ENCODE results near the gene LYSMD2. TPM values are rescaled to one million over a fixed set of nuclear protein-coding genes. Genes with fewer than 3 reads are reported as not detected.

Gene LYSMD2
- total and polyA plus RNA-seq, 5 donors from 2014 or later: 13.0 to 44.1 (median 35.5) TPM

- no peaks in the 10 kb centered on the region for H3K36me3 ChIP-seq (ENCODE audit: control insufficient read depth, insufficient read depth, low read length)
- H3K27ac ChIP-seq (ENCODE audit: insufficient read depth, low read length, poor library complexity, severe bottlenecking): peak overlapping the region; percentile 90
- H3K9me3 ChIP-seq (ENCODE audit: control insufficient read depth in 2 of 2, low read length in 2 of 2): no peaks in the 10 kb centered on the region
- peaks cover 46% of the 10 kb centered on the region for H3K4me1 ChIP-seq (ENCODE audit: control insufficient read depth, insufficient read depth, low read length, poor library complexity, severe bottlenecking)
- Mint-ChIP-seq H3K4me1 (peaks cover 32 to 59% (median 51%) of the 10 kb centered on the region in 4 donors), H3K27ac (peak overlapping the region; percentile 81 to 97 (median 95)), H3K36me3 (no peaks in the 10 kb centered on the region), H3K4me3 (peak overlapping the region; percentile 85 to 98 (median 94)), H3K9me3 (no peaks in the 10 kb centered on the region), H3K27me3 (peaks cover 4% of the 10 kb centered on the region)
- no peaks in the 10 kb centered on the region for H3K27me3 ChIP-seq (ENCODE audit: control insufficient read depth, insufficient read depth, low read length)
- ATAC-seq (ENCODE audit: low read depth in 2 of 2) (peak; percentile 60 to 66), DNase-seq (peak; percentile 42 to 60 (median 58))
- H3K4me3 ChIP-seq (ENCODE audit: low read depth, low read length): peak overlapping the region; percentile 88
Observed at GRCh38 chr15:51736751-51737521, 519 bp downstream of the LYSMD2 start.

- peak overlapping the region; percentile 81 to 97 (median 95) for H3K27ac Mint-ChIP-seq
Observed at GRCh38 chr15:51736069-51736468, 1.4 kb downstream of the LYSMD2 start.

GRCh38 chr15:51735228-51736010 lies 2.0 kb downstream of the LYSMD2 start:
- ATAC-seq (ENCODE audit: low read depth in 2 of 2) (peak in 1 of 2 donors; percentile 14), DNase-seq (peak in 2 of 3 donors; percentile 29 to 61)
- Histone ChIP-seq H3K27me3 (ENCODE audit: control insufficient read depth, insufficient read depth, low read length) (no peaks in the 10 kb centered on the region), H3K4me1 (ENCODE audit: control insufficient read depth, insufficient read depth, low read length, poor library complexity, severe bottlenecking) (peaks cover 58% of the 10 kb centered on the region), H3K4me3 (ENCODE audit: low read depth, low read length) (peak overlapping the region; percentile 88), H3K9me3 (ENCODE audit: control insufficient read depth in 2 of 2, low read length in 2 of 2) (no peaks in the 10 kb centered on the region), H3K36me3 (ENCODE audit: control insufficient read depth, insufficient read depth, low read length) (no peaks in the 10 kb centered on the region), H3K27ac (ENCODE audit: insufficient read depth, low read length, poor library complexity, severe bottlenecking) (peak overlapping the region; percentile 90)
- H3K9me3 Mint-ChIP-seq: no peaks in the 10 kb centered on the region
- peaks cover 47 to 74% (median 64%) of the 10 kb centered on the region in 4 donors for H3K4me1 Mint-ChIP-seq
- H3K36me3 Mint-ChIP-seq: no peaks in the 10 kb centered on the region
- H3K4me3 Mint-ChIP-seq: peak overlapping the region; percentile 85 to 98 (median 94)
- peak overlapping the region; percentile 95 to 97 (median 97) for H3K27ac Mint-ChIP-seq
- peaks cover 4% of the 10 kb centered on the region for H3K27me3 Mint-ChIP-seq

More at GRCh38 chr15:51736069-51736468, 1.4 kb downstream of the LYSMD2 start:
- DNase-seq (no peak), ATAC-seq (ENCODE audit: low read depth in 2 of 2) (no peak)
- Mint-ChIP-seq H3K4me1 (peaks cover 40 to 68% (median 57%) of the 10 kb centered on the region in 4 donors), H3K4me3 (peak overlapping the region; percentile 85 to 98 (median 94)), H3K27me3 (peaks cover 4% of the 10 kb centered on the region), H3K9me3 (no peaks in the 10 kb centered on the region), H3K36me3 (no peaks in the 10 kb centered on the region)
- Histone ChIP-seq H3K27ac (ENCODE audit: insufficient read depth, low read length, poor library complexity, severe bottlenecking) (peak overlapping the region; percentile 90), H3K36me3 (ENCODE audit: control insufficient read depth, insufficient read depth, low read length) (no peaks in the 10 kb centered on the region), H3K9me3 (ENCODE audit: control insufficient read depth in 2 of 2, low read length in 2 of 2) (no peaks in the 10 kb centered on the region), H3K27me3 (ENCODE audit: control insufficient read depth, insufficient read depth, low read length) (no peaks in the 10 kb centered on the region), H3K4me1 (ENCODE audit: control insufficient read depth, insufficient read depth, low read length, poor library complexity, severe bottlenecking) (peaks cover 52% of the 10 kb centered on the region), H3K4me3 (ENCODE audit: low read depth, low read length) (peak overlapping the region; percentile 88)

- Mint-ChIP-seq H3K36me3 (no peaks in the 10 kb centered on the region), H3K27me3 (no peaks in the 10 kb centered on the region), H3K4me3 (peak overlapping the region; percentile 82 to 98 (median 87)), H3K4me1 (peaks cover 45 to 81% (median 63%) of the 10 kb centered on the region in 4 donors), H3K9me3 (no peaks in the 10 kb centered on the region), H3K27ac (peak overlapping the region; percentile 95 to 97 (median 97))
- Histone ChIP-seq H3K4me3 (ENCODE audit: low read depth, low read length) (peak overlapping the region; percentile 85), H3K27ac (ENCODE audit: insufficient read depth, low read length, poor library complexity, severe bottlenecking) (peak overlapping the region; percentile 90), H3K27me3 (ENCODE audit: control insufficient read depth, insufficient read depth, low read length) (no peaks in the 10 kb centered on the region), H3K9me3 (ENCODE audit: control insufficient read depth in 2 of 2, low read length in 2 of 2) (no peaks in the 10 kb centered on the region), H3K36me3 (ENCODE audit: control insufficient read depth, insufficient read depth, low read length) (no peaks in the 10 kb centered on the region), H3K4me1 (ENCODE audit: control insufficient read depth, insufficient read depth, low read length, poor library complexity, severe bottlenecking) (peaks cover 55% of the 10 kb centered on the region)
- ATAC-seq (ENCODE audit: low read depth in 2 of 2) (no peak), DNase-seq (no peak)
Observed at GRCh38 chr15:51732646-51733045, 4.8 kb downstream of the LYSMD2 start.

- Mint-ChIP-seq H3K36me3 (no peaks in the 10 kb centered on the region), H3K27ac (peak overlapping the region; percentile 95 to 97 (median 97)), H3K27me3 (no peaks in the 10 kb centered on the region), H3K4me1 (peaks cover 54 to 90% (median 70%) of the 10 kb centered on the region in 4 donors), H3K4me3 (peak overlapping the region; percentile 83 to 98 (median 87)), H3K9me3 (no peaks in the 10 kb centered on the region)
- Histone ChIP-seq H3K27me3 (ENCODE audit: control insufficient read depth, insufficient read depth, low read length) (no peaks in the 10 kb centered on the region), H3K27ac (ENCODE audit: insufficient read depth, low read length, poor library complexity, severe bottlenecking) (peak overlapping the region; percentile 90), H3K4me1 (ENCODE audit: control insufficient read depth, insufficient read depth, low read length, poor library complexity, severe bottlenecking) (peaks cover 54% of the 10 kb centered on the region), H3K36me3 (ENCODE audit: control insufficient read depth, insufficient read depth, low read length) (peaks cover 6% of the 10 kb centered on the region), H3K4me3 (ENCODE audit: low read depth, low read length) (peak overlapping the region; percentile 85), H3K9me3 (ENCODE audit: control insufficient read depth in 2 of 2, low read length in 2 of 2) (no peaks in the 10 kb centered on the region)
- peak; percentile 6 to 70 (median 44) for DNase-seq
- peak; percentile 50 to 59 for ATAC-seq (ENCODE audit: low read depth in 2 of 2)
Observed at GRCh38 chr15:51731549-51732267, 5.7 kb downstream of the LYSMD2 start.

- peak overlapping the region; percentile 50 to 69 (median 59) for H3K27ac Mint-ChIP-seq
- peaks cover 20% of the 10 kb centered on the region for H3K4me1 ChIP-seq (ENCODE audit: control insufficient read depth, insufficient read depth, low read length, poor library complexity, severe bottlenecking)
- peaks cover 46 to 72% (median 54%) of the 10 kb centered on the region in 4 donors for H3K4me1 Mint-ChIP-seq
- no peak overlapping the region for H3K4me3 ChIP-seq (ENCODE audit: low read depth, low read length)
- no peak for DNase-seq
- ATAC-seq (ENCODE audit: low read depth in 2 of 2): peak; percentile 29 to 36
- no peaks in the 10 kb centered on the region for H3K9me3 ChIP-seq (ENCODE audit: control insufficient read depth in 2 of 2, low read length in 2 of 2)
- no peaks in the 10 kb centered on the region for H3K9me3 Mint-ChIP-seq
- H3K27ac ChIP-seq (ENCODE audit: insufficient read depth, low read length, poor library complexity, severe bottlenecking): no peak overlapping the region
- H3K36me3 Mint-ChIP-seq: peaks cover 12% of the 10 kb centered on the region
- no peaks in the 10 kb centered on the region for H3K27me3 ChIP-seq (ENCODE audit: control insufficient read depth, insufficient read depth, low read length)
- H3K4me3 Mint-ChIP-seq: peak overlapping the region in 1 of 4 donors; percentile 40
- H3K36me3 ChIP-seq (ENCODE audit: control insufficient read depth, insufficient read depth, low read length): peaks cover 17% of the 10 kb centered on the region
- H3K27me3 Mint-ChIP-seq: no peaks in the 10 kb centered on the region
Observed at GRCh38 chr15:51727141-51727897, 10.1 kb downstream of the LYSMD2 start.
